ENCODE data around the gene TEX30.
"Not testable (repeated sequence)": the region's sequence is repeated elsewhere in the genome, so short reads cannot be mapped to it uniquely, and the experiment has no call there.

Gene TEX30

GRCh38 chr13:102773441-102774213 lies at the start of gene TEX30:
Gene TEX30, minus strand, starts transcription at chr13:102773786. Its CDS starts 3,760 bp downstream, at chr13:102770026.
- no peak for FAIRE-seq

GRCh38 chr13:102817907-102818306 lies 44.3 kb upstream of the TEX30 start:
- FAIRE-seq = no peak

GRCh38 chr13:102817241-102817640 lies 43.7 kb upstream of the TEX30 start:
- no peak for FAIRE-seq

- FAIRE-seq = no peak
These were observed 43.1 kb upstream of the TEX30 start for GRCh38 chr13:102816708-102817107.

- FAIRE-seq = no peak
These were observed 42.2 kb upstream of the TEX30 start for GRCh38 chr13:102815788-102816187.

GRCh38 chr13:102814793-102815192 lies 41.2 kb upstream of the TEX30 start:
- no peak for FAIRE-seq

GRCh38 chr13:102814025-102814607 lies 40.5 kb upstream of the TEX30 start:
- FAIRE-seq = no peak

- no peak for FAIRE-seq
These were observed 39.2 kb upstream of the TEX30 start for GRCh38 chr13:102812611-102813287.

- no peak for FAIRE-seq
These were observed 34.1 kb upstream of the TEX30 start for GRCh38 chr13:102807699-102808098.

GRCh38 chr13:102805680-102806079 lies 32.1 kb upstream of the TEX30 start:
- FAIRE-seq = no peak

GRCh38 chr13:102800145-102801041 lies 26.8 kb upstream of the TEX30 start:
- FAIRE-seq = no peak

GRCh38 chr13:102799426-102800144 lies 26.0 kb upstream of the TEX30 start:
- FAIRE-seq = no peak

GRCh38 chr13:102798581-102799425 lies 25.2 kb upstream of the TEX30 start, which contains the start of the genes BIVM and POGLUT2:
Gene BIVM, plus strand, starts transcription at chr13:102799119. Its CDS starts 8,149 bp downstream, at chr13:102807268.
Gene POGLUT2, minus strand, starts transcription at chr13:102798976. Its CDS starts 306 bp downstream, at chr13:102798670.
- peak; percentile 82 for FAIRE-seq

- no peak for FAIRE-seq
These were observed 20.2 kb upstream of the TEX30 start for GRCh38 chr13:102793611-102794355.

GRCh38 chr13:102792396-102792795 lies 18.8 kb upstream of the TEX30 start:
- no peak for FAIRE-seq

- FAIRE-seq = no peak
These were observed 15.1 kb upstream of the TEX30 start for GRCh38 chr13:102788683-102789082.

- no peak for FAIRE-seq
These were observed 10.9 kb upstream of the TEX30 start for GRCh38 chr13:102784483-102784882.

GRCh38 chr13:102781591-102781990 lies 8.0 kb upstream of the TEX30 start:
- no peak for FAIRE-seq

- not testable (repeated sequence) for FAIRE-seq
These were observed 7.1 kb upstream of the TEX30 start for GRCh38 chr13:102780656-102781055.

All from endometrium (tissue), 2 donors.